Panc1 (cell line): ENCODE results near the gene SNAP23. TPM values are rescaled to one million over a fixed set of nuclear protein-coding genes. Genes with fewer than 3 reads are reported as not detected.
A peak's percentile ranks its signal among the peaks of the same experiment; 100 is the strongest.

Experiments used
- ATAC-seq: fragments of 200-7000 bp; cut with Tn5 transposase; 2 replicates; pipeline ENCODE4 v1.9.1; 2020; ENCODE audit warnings: mild to moderate bottlenecking, moderate library complexity
- Bru-seq: library from RNA; stranded (reverse); fragments of 400-500 nt; gene quantifications from one replicate; lab custom pipeline; 2021; lab: Mats Ljungman, UMichigan
- BruChase-seq, 2 experiments: library from RNA; stranded (reverse); fragments of 400-500 nt; gene quantifications; one replicate each; lab custom pipeline; 2021; lab: Mats Ljungman, UMichigan
- BruUV-seq: library from RNA; stranded (reverse); fragments of 400-500 nt; replicated peaks from 2 replicates; lab custom pipeline; 2021; lab: Mats Ljungman, UMichigan
- CTCF ChIA-PET: fragments of 300-600 bp; sonication (Branson Sonifier 250); formaldehyde crosslinking; loops from one replicate; lab custom pipeline; 2022; ENCODE audit warnings: antibody characterized with exemption; lab: Charles Lee
- POLR2A ChIA-PET: fragments of 300-600 bp; sonication (Branson Sonifier 250); formaldehyde crosslinking; loops from one replicate; lab custom pipeline; 2022; ENCODE audit warnings: antibody characterized with exemption; lab: Charles Lee
- DNase-seq: peaks from one replicate; pipeline ENCODE4 v3.0.0-alpha.2; 2010; ENCODE audit warnings: low read depth, low spot score
- H3K27ac ChIP-seq: 2 replicates; pipeline ENCODE4 v1.5.1; 2011; ENCODE audit warnings: mild to moderate bottlenecking, low read length, inconsistent platforms
- H3K27me3 ChIP-seq: fragments of 200-500 bp; sonication (Bioruptor generic); 2 replicates; pipeline ENCODE4 v1.6.0; 2014; ENCODE audit warnings: low read length, inconsistent platforms; ENCODE audit not compliant: control insufficient read depth, insufficient read depth
- H3K36me3 ChIP-seq: fragments of 200-500 bp; sonication (Bioruptor generic); 2 replicates; pipeline ENCODE4 v1.5.1; 2014; ENCODE audit warnings: inconsistent platforms, mild to moderate bottlenecking, low read length, moderate library complexity; ENCODE audit not compliant: control insufficient read depth, insufficient read depth
- H3K4me1 ChIP-seq: 2 replicates; pipeline ENCODE4 v1.5.1; 2011; ENCODE audit warnings: inconsistent platforms, mild to moderate bottlenecking, low read length, moderate library complexity; ENCODE audit not compliant: control insufficient read depth, insufficient read depth
- H3K4me3 ChIP-seq, 2 experiments: 2 replicates each; pipeline ENCODE4 v1.5.1; 2011 to 2012; ENCODE audit warnings: low read depth in 2 of 2, low read length in 2 of 2, mild to moderate bottlenecking in 2 of 2, inconsistent platforms in 1 of 2, moderate library complexity in 1 of 2
- H3K9me3 ChIP-seq: fragments of 200-500 bp; sonication (Bioruptor generic); 2 replicates; pipeline ENCODE4 v1.5.1; 2014; ENCODE audit warnings: low read depth, mild to moderate bottlenecking, inconsistent platforms, low read length, moderate library complexity; ENCODE audit not compliant: control insufficient read depth, insufficient read depth
- CTCF ChIP-seq: fragments of 450-650 bp; IDR thresholded peaks from 2 replicates; pipeline ENCODE4 v1.5.1; 2017; ENCODE audit warnings: mild to moderate bottlenecking
- POLR2AphosphoS5 ChIP-seq: IDR thresholded peaks from 2 replicates; pipeline ENCODE4 v1.6.1; 2012; ENCODE audit warnings: mild to moderate bottlenecking, low read depth, low read length, moderate library complexity
- REST ChIP-seq, 2 experiments: IDR thresholded peaks; 2 replicates each; pipeline ENCODE4 v1.6.1; 2011 to 2012; ENCODE audit warnings: low read depth in 2 of 2, control low read depth in 1 of 2, low read length in 1 of 2, mild to moderate bottlenecking in 1 of 2, moderate library complexity in 1 of 2; ENCODE audit not compliant: insufficient read depth in 1 of 2
- SIN3A ChIP-seq: IDR thresholded peaks from 2 replicates; pipeline ENCODE4 v1.6.1; 2012; ENCODE audit warnings: low read depth, mild to moderate bottlenecking, low read length, moderate library complexity, borderline replicate concordance; ENCODE audit not compliant: insufficient read depth
- TCF7L2 ChIP-seq: IDR thresholded peaks from 2 replicates; pipeline ENCODE4 v1.6.1; 2011; ENCODE audit warnings: mild to moderate bottlenecking, low read depth, low read length, inconsistent platforms
- in situ Hi-C: cut with HindIII; loops from 2 replicates; pipeline ENCODE4 v1.10.0; 2016; ENCODE audit warnings: low sequenced_read_pairs, low pct_unique_long_range_greater_than_20kb
- intact Hi-C: fragments of 100-400 bp; cut with micrococcal nuclease; formaldehyde crosslinking; loops from one replicate; pipeline ENCODE4 v1.10.0; 2022; ENCODE audit not compliant: unreplicated experiment
- long read RNA-seq: library from polyadenylated mRNA; unstranded; transcript quantifications from one replicate; pipeline ENCODE4 v2.0.0, GENCODE V29; 2021; ENCODE audit not compliant: unreplicated experiment
- polyA plus RNA-seq: library from polyadenylated mRNA; unstranded; fragments of >200 nt; gene quantifications from one replicate; pipeline ENCODE4 v1.2.1, GENCODE V29; 2012; ENCODE audit warnings: missing spikeins; ENCODE audit not compliant: insufficient read length
- total RNA-seq: library from RNA; stranded (reverse); gene quantifications from one replicate; pipeline ENCODE4 v1.2.1, GENCODE V29; 2021; ENCODE audit not compliant: unreplicated experiment

The SNAP23 gene
- total RNA-seq (48.9 TPM), Bru-seq, nascent RNA (percentile 67 among the genes with signal in this experiment), BruChase-seq, experiment 1, labeled RNA remaining after a 2-hour chase (percentile 75 among the genes with signal in this experiment), BruChase-seq, experiment 2, labeled RNA remaining after a 6-hour chase (percentile 85 among the genes with signal in this experiment)
- polyA plus RNA-seq = 49.3 TPM
- long read RNA-seq, transcript SNAP23-201 (8 exons, 2,687 nt) = major isoform, 122 of 164 reads
- long read RNA-seq, transcript SNAP23-202 (7 exons, 2,480 nt) = minor isoform, 6 of 164 reads
- long read RNA-seq, partial matches to known transcripts = 8 of 164 reads
- long read RNA-seq, other reads (novel, unspliced or antisense) = 27 of 164 reads

GRCh38 chr15:42495361-42496212, at the start of gene SNAP23:
TSS of gene SNAP23 (plus strand) at chr15:42495634. CDS start at chr15:42511847, 16,213 bp downstream.
- Histone ChIP-seq H3K27me3 (no peaks in the 10 kb centered on the region), H3K9me3 (no peaks in the 10 kb centered on the region), H3K4me1 (peaks cover 34% of the 10 kb centered on the region), H3K4me3 (peak within 1 kb of the TSS; percentile 97 to 99), H3K27ac (peak within 1 kb of the TSS; percentile 93), H3K36me3 (peaks cover 2% of the 10 kb centered on the region; the same call in 1 of the 2 replicates)
- intact Hi-C loops (no loop called here), in situ Hi-C loops (no loop called here)
- peak; percentile 66 for DNase-seq
- ChIA-PET POLR2A (interaction anchor here (0.5 to 0.7 kb wide), 3 partner anchors 41 to 237 kb away, joined by 3 to 6 read pairs (median 4); no protein-coding TSS in a partner anchor), CTCF (no interaction called here)
- ATAC-seq = peak; percentile 98
- BruUV-seq = TSS peak; percentile 89
- no peak for TF ChIP-seq CTCF
- peak; percentile 97 for TF ChIP-seq SIN3A
- no peak for TF ChIP-seq TCF7L2
- no peak for TF ChIP-seq REST (IDR thresholded peaks at IDR 0.05; ENCODE audit: insufficient read depth in 1 of 2, low read depth in 2 of 2, low read length in 1 of 2)
- peak; percentile 56 for TF ChIP-seq POLR2AphosphoS5

- ATAC-seq = no peak
- in situ Hi-C loops = no loop called here
- intact Hi-C loops = no loop called here
- ChIA-PET POLR2A (no interaction called here), CTCF (no interaction called here)
- TF ChIP-seq TCF7L2 (no peak), POLR2AphosphoS5 (no peak), REST (IDR thresholded peaks at IDR 0.05; ENCODE audit: insufficient read depth in 1 of 2, low read depth in 2 of 2, low read length in 1 of 2) (no peak)
- DNase-seq = no peak
- no TSS peak for BruUV-seq
- no peak overlapping the region for H3K4me3 ChIP-seq
- no peaks in the 10 kb centered on the region for H3K4me1 ChIP-seq
- H3K36me3 ChIP-seq = no peaks in the 10 kb centered on the region
- H3K27me3 ChIP-seq = no peaks in the 10 kb centered on the region
- H3K9me3 ChIP-seq = no peaks in the 10 kb centered on the region
- H3K27ac ChIP-seq = no peak overlapping the region
Measured at GRCh38 chr15:42447599-42447998, 47.8 kb upstream of the SNAP23 start.
